HG02970 (cell line): ENCODE results near the gene ITPR1.
"Not testable (repeated sequence)": the region's sequence is repeated elsewhere in the genome, so short reads cannot be mapped to it uniquely, and the experiment has no call there.

Source experiments
- ATAC-seq: cut with Tn5 transposase; IDR thresholded peaks from one replicate; pipeline ENCODE4 v1.9.1; 2021; ENCODE audit warnings: mild to moderate bottlenecking, moderate library complexity, moderate number of reproducible peaks; ENCODE audit not compliant: unreplicated experiment, low FRiP score

The ITPR1 gene

GRCh38 chr3:4587838-4588105, 94.6 kb downstream of the ITPR1 start:
- no peak for ATAC-seq

- no peak for ATAC-seq
These were observed 95.3 kb downstream of the ITPR1 start for GRCh38 chr3:4588466-4588865.

GRCh38 chr3:4589475-4590097, 96.4 kb downstream of the ITPR1 start:
- no peak for ATAC-seq

- not testable (repeated sequence) for ATAC-seq
These were observed 97.7 kb downstream of the ITPR1 start for GRCh38 chr3:4590849-4591248.

- no peak for ATAC-seq
These were observed 98.5 kb downstream of the ITPR1 start for GRCh38 chr3:4591669-4592068.

- ATAC-seq: no peak
These were observed 99.9 kb downstream of the ITPR1 start for GRCh38 chr3:4593014-4593413.

GRCh38 chr3:4595710-4596113, 102.6 kb downstream of the ITPR1 start:
- no peak for ATAC-seq

GRCh38 chr3:4596612-4597011, 103.5 kb downstream of the ITPR1 start:
- no peak for ATAC-seq

- ATAC-seq: no peak
These were observed 104.2 kb downstream of the ITPR1 start for GRCh38 chr3:4597208-4597985.

GRCh38 chr3:4598232-4598631, 105.1 kb downstream of the ITPR1 start:
- ATAC-seq: not testable (repeated sequence)

- no peak for ATAC-seq
These were observed 106.5 kb downstream of the ITPR1 start for GRCh38 chr3:4599612-4600011.

GRCh38 chr3:4600493-4600892, 107.3 kb downstream of the ITPR1 start:
- ATAC-seq: no peak

GRCh38 chr3:4601892-4602291, 108.7 kb downstream of the ITPR1 start:
- no peak for ATAC-seq

GRCh38 chr3:4604693-4605092, 111.5 kb downstream of the ITPR1 start:
- ATAC-seq: no peak

GRCh38 chr3:4606911-4607310, 113.8 kb downstream of the ITPR1 start:
- no peak for ATAC-seq

GRCh38 chr3:4613366-4613765, 120.2 kb downstream of the ITPR1 start:
- ATAC-seq: no peak

GRCh38 chr3:4614070-4614469, 120.9 kb downstream of the ITPR1 start:
- no peak for ATAC-seq

GRCh38 chr3:4614927-4615326, 121.8 kb downstream of the ITPR1 start:
- no peak for ATAC-seq

GRCh38 chr3:4615750-4616149, 122.6 kb downstream of the ITPR1 start:
- no peak for ATAC-seq

GRCh38 chr3:4623421-4623999, 130.4 kb downstream of the ITPR1 start:
- no peak for ATAC-seq

GRCh38 chr3:4627651-4628375, 134.7 kb downstream of the ITPR1 start:
- ATAC-seq: no peak
